Stimulated activated CD8-positive, alpha-beta memory T cell treated with anti-CD3 and anti-CD28 coated beads, Interleukin-12 subunit alpha, Interleukin-12 subunit beta, amount 100 ng/mL, for 4 hours (primary cell): Measurements from ENCODE around the gene RUBCNL.

ENCODE experiments used
- DNase-seq: peaks from one replicate; pipeline ENCODE4 v3.0.0-alpha.2; 2020; ENCODE audit warnings: low read depth

RUBCNL gene

DNA sequence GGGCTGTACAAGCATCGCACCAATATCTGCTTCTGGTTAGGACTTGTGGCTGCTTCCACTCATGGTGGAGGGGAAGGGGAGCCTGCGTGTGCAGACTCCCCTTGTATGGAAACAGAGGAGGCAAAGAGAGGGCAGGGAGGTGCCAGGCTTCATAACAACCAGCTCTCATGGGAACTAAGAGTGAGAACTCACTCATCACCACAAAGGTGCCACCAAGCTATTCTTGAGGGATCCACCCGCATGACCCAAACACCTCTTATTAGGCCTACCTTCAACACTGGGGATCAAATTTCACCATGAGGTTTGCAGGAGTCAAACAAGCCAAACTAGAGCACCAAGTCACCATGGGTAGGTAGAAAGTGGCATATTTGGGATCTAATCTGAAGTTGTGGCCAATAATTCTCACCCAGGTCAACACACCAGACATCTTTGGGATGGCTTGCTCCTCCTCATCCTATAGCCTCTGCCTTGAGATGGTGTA lies 46.4 kb downstream of the RUBCNL start:
- DNase-seq, result no peak

DNA sequence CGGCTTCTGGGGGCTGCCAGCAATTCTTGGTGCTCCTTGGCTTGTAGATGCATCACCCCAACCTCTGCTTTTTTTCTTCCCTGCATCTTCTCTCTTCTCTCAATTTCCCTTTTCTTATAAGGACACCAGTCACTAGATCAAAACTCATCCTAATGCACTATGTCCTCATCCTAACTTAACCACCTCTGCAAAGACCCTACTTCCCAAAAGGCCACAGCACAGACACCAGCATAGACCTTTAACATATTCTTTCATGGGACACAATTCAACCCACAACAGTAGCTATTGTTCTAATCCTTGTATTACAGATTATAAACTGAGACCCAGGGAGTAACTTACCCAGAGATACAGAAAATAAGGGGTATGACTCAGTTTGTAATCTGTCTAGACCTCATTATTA lies 47.0 kb downstream of the RUBCNL start:
- DNase-seq, result no peak

DNA sequence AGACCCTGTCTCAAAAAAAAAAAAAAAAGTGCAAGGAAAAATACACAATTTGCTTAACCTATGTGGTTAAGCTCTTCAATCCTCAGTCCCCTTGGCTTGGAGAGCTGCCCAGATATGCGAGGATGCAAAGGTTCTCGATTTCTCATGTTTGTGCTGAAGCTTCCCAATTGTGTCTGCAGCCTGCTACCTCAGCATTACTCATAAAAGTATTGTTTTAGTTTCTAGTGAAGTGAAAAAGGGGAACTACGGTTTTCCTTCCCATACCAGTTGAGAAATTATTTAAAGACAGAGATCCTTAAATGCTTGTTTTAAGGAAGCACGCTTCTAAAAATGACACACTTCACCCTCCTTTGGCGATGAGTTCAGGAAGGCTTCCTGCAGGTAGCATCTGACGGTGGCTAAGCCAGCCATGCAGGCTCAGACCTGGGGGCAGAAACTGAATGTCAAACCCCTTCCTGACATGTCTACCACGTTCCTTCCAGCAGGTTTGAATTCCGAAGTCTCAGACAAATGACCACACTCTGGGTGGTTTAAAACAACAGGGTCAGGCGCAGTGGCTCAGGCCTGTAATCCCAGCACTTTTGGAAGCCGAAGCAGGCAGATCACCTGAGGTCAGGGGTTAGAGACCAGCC lies 47.9 kb downstream of the RUBCNL start:
- DNase-seq, result no peak

DNA sequence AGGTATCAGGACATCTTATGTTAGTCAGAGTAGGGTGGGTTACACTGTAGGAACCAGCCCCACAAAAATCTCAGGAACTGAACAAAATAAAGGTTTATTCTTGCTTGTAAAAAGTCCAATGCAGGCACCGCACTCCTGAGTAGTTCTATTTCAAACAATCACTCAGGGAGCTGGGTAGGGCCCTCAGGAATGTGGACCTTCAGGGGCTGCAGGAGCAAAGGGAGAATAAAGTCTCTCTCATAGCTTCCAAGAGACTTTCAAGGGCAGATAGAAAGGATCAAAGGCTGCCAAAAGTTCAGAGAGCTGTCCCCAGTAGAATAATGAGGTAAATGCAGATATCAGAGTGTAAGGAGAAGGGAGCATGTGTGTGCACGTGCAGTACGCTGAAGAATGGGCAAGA lies 49.4 kb downstream of the RUBCNL start:
- no peak for DNase-seq

DNA sequence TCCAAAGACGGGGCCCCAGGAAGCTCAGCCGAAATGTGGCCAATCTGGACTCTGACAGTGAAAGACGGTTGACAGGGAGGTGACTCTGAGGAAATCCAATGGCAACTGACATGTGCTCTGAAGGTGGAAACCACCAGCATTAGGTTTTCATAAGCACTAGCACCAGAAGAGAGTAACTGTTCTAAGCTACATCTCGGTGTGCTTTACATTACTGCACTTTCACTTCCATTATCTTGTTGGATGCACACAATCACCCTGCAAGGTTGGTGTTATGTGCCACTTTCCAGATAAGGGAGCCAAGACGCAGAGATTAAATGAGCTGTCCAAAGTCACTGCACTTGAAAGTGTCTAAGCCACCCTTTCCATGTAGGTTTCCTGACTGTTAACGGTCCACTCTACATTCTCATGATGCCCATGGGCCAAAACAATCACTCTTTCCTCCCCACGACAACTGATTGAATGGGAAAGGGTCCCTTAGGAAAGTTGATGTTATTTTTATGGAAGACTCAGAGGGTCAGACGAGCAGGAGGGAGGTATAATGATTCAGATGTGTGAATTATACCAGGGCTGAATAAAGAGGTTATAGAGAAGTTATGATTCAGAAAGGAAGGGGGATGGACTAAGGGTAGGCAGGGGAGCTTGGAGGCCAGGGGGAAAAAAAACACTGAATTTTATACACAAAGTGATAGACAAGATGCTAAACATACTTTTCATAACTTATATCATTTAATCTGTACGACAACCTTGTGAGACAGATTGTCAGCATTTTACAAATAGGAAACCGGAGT lies 52.8 kb downstream of the RUBCNL start:
- DNase-seq, result no peak

DNA sequence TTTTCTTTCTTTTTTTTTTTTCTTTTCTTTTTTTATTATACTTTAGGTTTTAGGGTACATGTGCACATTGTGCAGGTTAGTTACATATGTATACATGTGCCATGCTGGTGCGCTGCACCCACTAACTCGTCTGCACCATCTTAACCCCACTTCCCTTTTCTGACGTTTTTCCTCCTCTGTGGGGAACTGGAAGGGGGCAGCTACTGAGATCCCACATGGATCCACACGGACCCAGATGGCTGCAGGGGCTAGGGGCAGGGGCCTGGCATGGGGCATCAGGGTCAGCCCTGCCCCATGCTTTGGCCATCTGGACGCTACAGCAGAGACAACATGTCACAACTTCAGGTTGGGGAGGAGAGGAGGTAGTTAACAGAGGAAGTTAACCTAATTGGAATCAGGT lies 54.3 kb downstream of the RUBCNL start:
- DNase-seq, result no peak

DNA sequence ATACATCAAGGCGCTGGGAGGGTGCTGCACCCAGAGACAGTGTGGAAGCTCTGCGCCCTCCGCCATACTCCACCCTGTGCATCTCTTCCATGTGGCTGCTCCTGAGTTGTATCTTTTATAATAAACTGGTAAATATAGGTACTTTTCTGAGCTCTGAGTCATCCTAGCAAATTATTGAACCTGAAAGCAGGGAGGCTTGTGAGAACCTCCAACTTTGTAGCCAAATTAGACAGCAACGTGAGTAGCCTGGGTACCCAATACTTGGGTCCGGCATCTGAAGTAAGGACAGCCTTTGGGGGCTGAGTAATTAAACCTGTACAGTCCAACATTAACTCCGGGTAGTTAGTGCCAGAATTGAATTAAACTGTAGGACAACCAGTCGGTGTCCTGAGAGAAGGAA lies 57.4 kb downstream of the RUBCNL start:
- DNase-seq, result no peak

DNA sequence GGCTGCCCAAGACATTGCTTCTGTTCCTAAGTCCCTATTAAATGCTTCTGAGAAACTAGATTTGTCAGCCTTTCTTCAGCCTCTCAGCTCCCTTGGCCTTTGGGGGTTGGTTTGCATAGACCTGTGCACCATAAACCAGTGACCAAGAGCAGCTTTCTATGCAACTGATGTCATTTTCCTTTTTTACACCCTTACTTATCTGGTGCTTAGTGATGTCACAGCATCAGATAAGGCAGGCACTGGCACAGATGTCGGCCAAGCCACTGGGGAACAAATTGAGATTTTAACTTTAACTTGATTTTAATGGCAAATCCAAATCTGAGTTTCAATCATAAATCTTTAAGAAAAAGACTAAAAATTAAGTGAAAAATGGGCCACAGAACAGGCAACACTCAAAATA lies 59.8 kb downstream of the RUBCNL start:
- DNase-seq, result no peak

DNA sequence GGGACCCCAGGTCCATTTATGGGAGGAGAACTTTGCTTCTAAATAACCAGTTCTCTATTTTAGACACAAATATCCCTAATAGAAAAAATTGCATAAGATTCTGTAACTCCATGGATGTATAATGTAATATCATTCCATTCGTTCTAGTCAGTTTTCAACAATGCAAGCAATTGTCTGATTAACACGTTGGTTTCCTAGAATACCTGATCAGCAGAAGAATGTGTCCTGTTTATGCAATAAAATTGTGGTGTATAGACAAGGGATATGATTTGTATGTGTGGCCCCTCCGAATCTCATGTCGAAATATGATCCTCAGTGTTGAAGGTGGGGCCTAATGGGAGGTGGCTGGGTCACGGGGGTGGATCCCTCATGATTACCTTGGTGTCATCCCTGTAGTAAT lies 62.1 kb downstream of the RUBCNL start:
- DNase-seq, result no peak

DNA sequence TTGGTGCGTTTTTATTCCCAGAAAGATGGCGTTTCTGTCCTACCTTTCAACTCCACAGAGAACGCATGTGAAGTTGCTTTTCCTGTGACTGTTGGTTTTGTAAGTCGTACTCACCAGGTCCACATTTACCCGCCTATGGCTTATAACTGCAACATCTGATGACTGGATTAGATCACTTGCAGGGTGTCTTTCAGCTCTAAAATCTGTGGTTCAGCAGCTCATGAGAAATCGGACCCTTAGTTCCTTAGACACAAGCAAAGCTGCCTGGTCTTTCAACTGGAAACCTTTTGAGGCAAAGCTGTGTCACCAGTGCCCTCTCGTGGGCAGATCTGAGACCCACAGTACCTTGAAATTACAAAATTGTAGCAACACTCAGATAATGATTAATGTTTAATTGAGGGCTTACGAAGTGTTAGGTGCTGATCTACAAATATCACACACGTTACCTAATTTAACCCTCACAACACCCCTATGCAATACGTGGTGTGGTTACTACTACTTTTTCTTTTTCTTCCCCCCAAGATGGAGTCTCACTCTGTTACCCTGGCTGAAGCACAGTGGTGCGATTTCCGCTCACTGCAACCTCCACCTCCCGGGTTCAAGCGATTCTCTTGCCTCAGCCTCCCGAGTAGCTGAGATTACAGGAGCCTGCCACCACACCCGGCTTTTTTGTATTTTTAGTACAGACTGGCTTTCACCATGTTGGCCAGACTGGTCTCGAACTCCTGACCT lies 65.4 kb downstream of the RUBCNL start:
- DNase-seq, result peak; percentile 54

DNA sequence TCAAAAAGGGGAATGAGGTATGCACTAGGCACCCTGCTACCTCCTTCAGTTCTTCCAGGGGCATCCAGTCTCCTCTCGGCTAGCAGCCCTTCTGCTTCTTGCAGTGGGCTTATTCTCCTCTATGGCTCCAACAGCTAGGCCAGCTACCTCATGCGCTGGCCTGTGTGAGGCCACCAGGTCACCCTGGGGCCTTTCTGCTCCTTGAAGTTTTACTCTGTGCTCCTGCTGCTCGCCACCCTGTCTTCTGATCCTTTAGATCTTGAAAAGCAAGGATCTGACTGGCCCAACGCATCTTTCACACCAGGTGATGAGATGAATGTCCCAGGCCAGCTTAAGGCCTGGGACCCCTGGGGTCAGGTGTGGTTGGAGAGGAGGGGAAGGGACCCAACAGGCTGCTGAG lies 66.2 kb downstream of the RUBCNL start:
- DNase-seq, result no peak

DNA sequence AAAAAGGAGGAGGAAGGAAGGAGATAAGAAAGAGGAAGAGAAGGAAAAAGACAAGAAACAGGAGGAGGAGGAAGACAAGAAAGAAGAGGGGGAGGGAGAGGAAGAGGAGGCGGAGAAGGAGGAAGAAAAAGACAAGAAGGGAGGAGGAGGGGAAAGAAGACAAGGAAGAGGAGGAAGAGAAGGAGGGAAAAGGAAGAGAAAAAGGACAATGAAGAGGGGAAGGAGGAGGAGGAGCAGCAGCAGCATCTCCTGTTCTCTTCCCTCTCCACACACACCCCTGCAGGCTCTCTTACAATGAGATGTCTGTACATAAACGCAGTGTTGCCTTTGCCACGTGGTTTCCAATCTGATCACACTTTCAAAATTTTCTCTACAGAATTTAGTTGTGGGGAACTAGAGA lies 66.6 kb downstream of the RUBCNL start:
- no peak for DNase-seq

DNA sequence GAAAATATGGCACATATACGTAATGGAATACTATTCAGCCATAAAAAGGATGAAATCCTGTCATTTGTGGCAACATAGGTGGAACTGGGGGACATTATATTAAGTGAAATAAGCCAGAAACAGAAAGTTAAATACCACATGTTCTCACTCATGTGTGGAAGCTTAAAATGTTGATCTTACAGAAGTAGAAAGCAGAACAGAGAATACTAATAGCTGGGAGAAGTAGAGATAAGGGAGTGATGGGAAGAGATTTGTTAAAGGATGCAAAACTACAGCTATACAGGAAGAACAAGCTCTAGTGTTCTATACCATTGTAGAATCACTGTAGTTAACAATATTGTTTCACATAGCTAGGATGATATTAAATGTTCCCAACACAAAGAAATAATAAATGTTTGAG lies 68.1 kb downstream of the RUBCNL start:
- no peak for DNase-seq

DNA sequence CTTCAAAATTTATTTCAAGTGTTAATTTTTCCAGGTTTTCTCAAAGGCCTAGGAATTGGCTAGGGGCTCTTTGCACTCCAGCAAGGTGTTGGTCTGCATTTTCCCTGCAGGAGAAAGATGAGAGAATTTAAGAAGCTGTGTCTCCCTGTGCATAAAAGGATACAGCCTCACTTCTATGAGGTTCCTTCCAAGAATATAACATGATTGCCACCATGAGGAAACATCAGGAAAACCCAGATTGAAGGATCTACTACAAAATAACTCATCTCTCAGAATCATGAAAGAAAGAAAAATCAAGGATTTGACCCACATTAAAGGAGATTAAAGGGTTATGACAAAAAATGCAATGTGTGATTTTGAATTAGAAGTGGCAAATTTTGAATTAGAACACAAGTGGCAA lies 69.9 kb downstream of the RUBCNL start:
- no peak for DNase-seq

DNA sequence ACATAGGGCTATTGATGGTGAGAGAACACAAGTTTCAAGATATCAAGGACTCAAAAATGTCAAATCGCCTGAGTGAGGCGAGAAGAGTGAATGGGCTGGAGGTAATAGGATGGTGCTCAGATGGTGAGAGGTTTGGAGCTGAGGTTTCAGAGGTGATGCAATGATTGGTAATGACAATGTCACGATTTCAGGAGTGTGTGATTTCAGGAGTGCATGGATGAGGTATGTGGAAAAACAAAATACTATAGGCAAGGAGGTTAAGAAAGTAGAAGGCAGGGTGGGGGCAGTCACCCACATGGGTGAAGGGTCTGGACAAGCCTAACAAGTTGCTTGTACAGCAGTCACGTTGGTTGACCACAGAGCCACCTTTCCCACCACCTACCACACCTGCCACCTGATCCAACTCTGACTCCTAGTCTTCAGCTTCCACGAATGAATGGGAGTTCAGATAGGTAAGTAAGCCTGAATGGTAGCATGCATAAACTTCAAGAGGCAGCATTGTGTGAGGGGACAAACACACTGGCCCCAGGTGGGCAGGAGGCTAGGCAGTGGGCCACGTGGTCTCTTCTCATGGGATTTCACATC lies 71.5 kb downstream of the RUBCNL start:
- DNase-seq, result no peak

DNA sequence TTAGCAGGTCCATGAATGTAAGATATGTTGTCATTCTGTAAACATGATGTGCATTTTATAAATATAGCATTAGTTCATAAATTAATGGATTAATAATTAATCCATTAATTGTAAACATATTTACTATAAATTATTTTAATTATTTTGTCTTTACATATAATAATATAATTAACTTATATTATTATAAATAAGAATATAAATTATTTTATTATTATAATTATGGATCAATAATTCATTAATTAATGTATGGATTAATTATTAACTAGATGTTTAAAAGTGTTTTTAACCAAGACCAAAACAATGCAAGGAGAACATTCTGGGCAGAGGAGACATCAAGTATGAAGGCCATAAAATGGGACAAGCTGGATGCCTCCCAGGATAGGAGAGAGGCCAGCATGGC lies 72.0 kb downstream of the RUBCNL start:
- no peak for DNase-seq

DNA sequence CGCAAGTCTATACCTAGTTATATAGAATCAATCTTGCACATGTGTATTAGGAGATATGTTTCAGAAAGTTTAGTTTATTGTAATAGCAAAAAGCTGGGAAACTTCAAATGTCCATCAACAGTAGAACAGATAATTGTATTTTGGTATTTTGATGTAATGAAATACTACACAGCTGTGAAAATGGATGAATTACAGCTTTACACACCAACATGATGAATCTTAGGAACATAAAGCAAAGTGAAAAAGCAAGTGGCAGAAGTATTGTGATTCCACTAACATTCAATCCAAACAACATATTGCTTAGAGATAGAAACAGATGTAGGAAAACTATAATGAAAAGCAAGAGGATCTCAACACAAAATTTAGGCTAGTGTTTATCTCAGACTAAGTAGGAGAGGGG lies 72.5 kb downstream of the RUBCNL start:
- DNase-seq, result no peak

DNA sequence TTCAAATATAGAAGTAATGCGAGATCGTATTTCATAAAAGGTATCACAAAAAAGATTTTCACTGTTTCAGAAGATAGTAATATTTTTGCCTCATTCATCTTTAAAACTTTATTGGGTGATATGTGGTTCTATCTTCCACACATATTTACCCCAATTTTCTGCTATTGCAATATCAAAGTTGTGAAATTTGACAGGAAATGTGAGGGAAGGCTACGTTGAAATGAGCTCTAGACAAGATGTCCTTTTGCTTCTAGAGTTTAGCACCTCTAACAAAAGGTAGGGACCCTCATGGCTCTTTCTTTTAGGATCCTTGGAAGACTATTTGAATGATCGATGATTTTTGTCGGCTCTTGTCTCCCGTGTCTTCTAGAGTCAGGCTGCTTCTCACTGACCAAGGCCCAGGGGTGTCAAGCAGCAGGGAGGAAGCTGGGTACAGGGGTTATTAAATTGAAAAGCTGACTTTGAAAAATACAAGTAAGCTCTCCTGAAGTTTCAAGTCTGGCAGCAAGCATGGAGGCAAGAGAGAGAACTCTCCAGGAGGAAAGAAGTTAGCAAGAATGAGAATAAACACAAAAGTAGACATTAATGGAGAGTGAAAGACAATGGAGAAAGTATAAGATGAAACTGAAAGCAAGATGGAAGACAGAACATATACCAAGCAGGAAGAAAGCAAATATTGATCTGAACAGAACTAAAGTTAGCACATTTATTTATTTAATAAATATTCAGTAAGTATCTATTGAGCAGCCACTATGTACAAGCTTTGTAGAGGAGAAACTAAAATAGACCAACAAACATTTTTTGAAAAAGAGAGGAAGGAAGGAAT lies 73.4 kb downstream of the RUBCNL start:
- DNase-seq, result no peak

DNA sequence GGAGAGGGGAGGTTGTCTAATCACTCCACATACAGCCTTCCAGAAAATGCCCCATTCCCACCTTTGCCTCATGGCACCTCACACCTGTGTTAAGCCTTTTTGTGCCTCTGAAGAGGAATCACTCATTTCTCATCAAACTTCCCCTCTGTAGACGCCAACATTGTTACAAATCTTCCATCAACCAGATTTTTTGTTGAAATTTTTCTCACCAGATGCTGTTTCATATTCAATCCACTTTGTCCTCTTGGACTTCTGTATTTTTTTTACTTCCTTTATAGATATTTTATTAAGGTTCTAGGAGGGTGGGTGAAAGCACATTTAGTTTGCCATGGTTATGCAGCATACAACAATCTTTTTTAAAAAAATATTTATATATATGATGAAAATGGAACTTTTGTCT lies 74.0 kb downstream of the RUBCNL start:
- DNase-seq, result no peak

DNA sequence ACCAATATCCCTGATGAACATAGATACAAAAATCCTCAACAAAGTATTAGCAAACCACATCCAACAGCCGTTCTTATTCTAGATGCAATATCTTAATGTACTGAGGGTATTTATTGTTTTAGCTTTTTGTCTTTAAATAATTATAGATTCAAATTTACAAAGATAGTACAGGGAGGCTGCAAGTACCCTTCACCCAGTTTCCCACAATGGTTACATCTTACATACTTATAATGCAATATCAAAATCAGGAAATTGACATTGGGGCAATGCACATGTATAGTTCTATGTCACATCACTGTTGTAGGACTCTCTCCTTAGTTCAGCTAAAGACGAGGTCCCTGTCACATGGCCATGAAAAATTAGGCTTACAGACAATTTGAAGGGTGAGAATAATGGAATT lies 75.8 kb downstream of the RUBCNL start:
- DNase-seq, result no peak

DNA sequence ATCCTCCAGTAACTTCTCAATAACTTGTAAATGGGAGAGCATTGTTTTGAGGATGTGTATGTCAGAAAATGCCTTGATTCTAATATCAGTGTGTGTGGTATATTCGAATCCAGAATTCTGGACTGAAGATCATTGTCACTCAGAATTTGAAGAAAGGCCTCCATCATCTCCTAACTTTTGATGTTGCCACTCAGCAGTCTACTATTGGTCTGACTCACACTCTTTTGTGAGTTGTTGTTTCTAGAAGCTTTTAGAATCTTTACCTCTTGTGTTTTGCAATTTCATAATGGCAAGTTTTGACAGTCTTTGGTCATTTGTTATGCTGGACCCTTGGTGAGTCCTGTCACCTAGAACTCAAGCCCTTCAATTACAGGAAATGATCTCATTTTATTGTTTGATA lies 77.0 kb downstream of the RUBCNL start:
- DNase-seq, result no peak

DNA sequence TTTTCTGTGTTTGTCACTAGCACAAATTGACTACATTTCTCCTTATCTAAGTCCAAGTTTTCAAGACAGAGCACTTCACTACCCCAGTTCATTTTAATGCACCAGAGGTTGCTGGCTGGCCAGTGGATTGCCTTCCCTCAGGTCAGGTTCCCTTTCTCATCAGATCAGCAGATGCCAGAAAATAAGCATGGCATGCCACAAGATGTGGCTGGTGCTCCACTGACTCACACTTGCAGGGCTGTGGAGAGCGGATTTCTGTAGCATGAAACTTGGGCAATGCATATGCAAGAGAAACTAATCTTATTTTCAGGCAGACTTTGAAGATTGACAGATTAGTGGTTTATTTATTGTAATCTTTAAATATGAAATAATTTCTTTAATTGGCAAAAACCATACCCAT lies 79.5 kb downstream of the RUBCNL start:
- no peak for DNase-seq
